K562 (cell line): Measurements from ENCODE around the gene LLCFC1. TPM values are rescaled to one million over a fixed set of nuclear protein-coding genes. Genes with fewer than 3 reads are reported as not detected.

Experiments
- BRD4 ChIP-seq: fragments of 200-600 bp; sonication (generic); IDR thresholded peaks from 2 replicates; pipeline ENCODE4 v1.6.1; 2017; ENCODE audit warnings: inconsistent platforms
- CHD4 ChIP-seq: fragments of 200-600 bp; sonication (generic); IDR thresholded peaks from 3 replicates; pipeline ENCODE4 v1.6.1; 2012; ENCODE audit warnings: low read depth, mild to moderate bottlenecking, mixed read lengths, low read length, inconsistent platforms; ENCODE audit not compliant: insufficient read depth, insufficient replicate concordance, poor library complexity, severe bottlenecking
- E2F4 ChIP-seq: sonication (generic); formaldehyde crosslinking; IDR thresholded peaks from 2 replicates; pipeline ENCODE4 v1.8.0; 2022; ENCODE audit warnings: mild to moderate bottlenecking, low read depth, missing genetic modification reagents
- EP400 ChIP-seq: fragments of 450-650 bp; IDR thresholded peaks from 2 replicates; pipeline ENCODE4 v1.6.1; 2017; ENCODE audit warnings: antibody characterized with exemption, mild to moderate bottlenecking, moderate library complexity
- ETS2 ChIP-seq: IDR thresholded peaks from 2 replicates; pipeline ENCODE4 v1.6.1; 2016; ENCODE audit warnings: borderline replicate concordance, missing genetic modification characterization, mild to moderate bottlenecking, moderate library complexity, missing compliant biosample characterization; ENCODE audit not compliant: poor library complexity, severe bottlenecking
- FOXJ3 ChIP-seq: sonication (generic); formaldehyde crosslinking; IDR thresholded peaks from 2 replicates; pipeline ENCODE4 v1.4.0; 2020; ENCODE audit warnings: mild to moderate bottlenecking, missing genetic modification reagents
- GABPA ChIP-seq: fragments of 200-800 bp; sonication (Bioruptor generic); conservative IDR thresholded peaks from 2 replicates; pipeline ENCODE4 v1.6.1; 2016; ENCODE audit warnings: low read depth, missing genetic modification characterization, missing compliant biosample characterization
- HNRNPLL ChIP-seq: fragments of 200-400 bp; formaldehyde crosslinking; IDR thresholded peaks from 2 replicates; pipeline ENCODE4 v1.6.1; 2017; ENCODE audit warnings: low read length, low read depth, mild to moderate bottlenecking; ENCODE audit not compliant: poor library complexity, severe bottlenecking
- KLF16 ChIP-seq: IDR thresholded peaks from 2 replicates; pipeline ENCODE4 v1.6.1; 2016; ENCODE audit warnings: antibody characterized with exemption
- MCM5 ChIP-seq: fragments of 450-650 bp; IDR thresholded peaks from 2 replicates; pipeline ENCODE4 v1.6.1; 2016; ENCODE audit warnings: low read depth
- NFE2 ChIP-seq: IDR thresholded peaks from 2 replicates; pipeline ENCODE4 v1.6.1; 2014; ENCODE audit warnings: antibody characterized with exemption, low read depth
- NRF1 ChIP-seq, 2 experiments: fragments of 450-650 bp; IDR thresholded peaks in 1 of 2; conservative IDR thresholded peaks in 1 of 2; 2 replicates each; pipeline ENCODE4 v1.6.1; 2014; ENCODE audit warnings: mild to moderate bottlenecking in 2 of 2
- PHTF2 ChIP-seq: fragments of 250-450 bp; sonication (Bioruptor Pico); IDR thresholded peaks from 2 replicates; pipeline ENCODE4 v1.5.0; 2021; ENCODE audit warnings: mild to moderate bottlenecking
- POLR3A ChIP-seq: IDR thresholded peaks from 2 replicates; pipeline ENCODE4 v1.6.1; 2011; ENCODE audit warnings: borderline replicate concordance, mild to moderate bottlenecking, moderate library complexity; ENCODE audit not compliant: insufficient read length, insufficient read depth; ENCODE audit errors: extremely low read depth
- RAD51 ChIP-seq: fragments of 450-650 bp; IDR thresholded peaks from 2 replicates; pipeline ENCODE4 v1.7.1; 2016; ENCODE audit warnings: low read depth, mild to moderate bottlenecking, borderline replicate concordance
- RBM15 ChIP-seq: fragments of 200-400 bp; formaldehyde crosslinking; IDR thresholded peaks from 2 replicates; pipeline ENCODE4 v1.6.1; 2018; ENCODE audit warnings: mild to moderate bottlenecking, low read length, moderate library complexity; ENCODE audit not compliant: insufficient read depth
- ZFP36 ChIP-seq: fragments of 150-350 bp; IDR thresholded peaks from 2 replicates; pipeline ENCODE4 v1.6.1; 2018; ENCODE audit warnings: low read length, low read depth; ENCODE audit not compliant: partially characterized antibody
- ZKSCAN3 ChIP-seq: fragments of 250-450 bp; sonication (Bioruptor Pico); IDR thresholded peaks from 2 replicates; pipeline ENCODE4 v1.4.0; 2020
- ZNF217 ChIP-seq: sonication (generic); formaldehyde crosslinking; IDR thresholded peaks from 2 replicates; pipeline ENCODE4 v1.8.0; 2022; ENCODE audit warnings: mild to moderate bottlenecking, missing genetic modification reagents
- ZNF311 ChIP-seq: fragments of 250-450 bp; sonication (Bioruptor Pico); IDR thresholded peaks from 2 replicates; pipeline ENCODE4 v1.4.0; 2020; ENCODE audit warnings: mild to moderate bottlenecking, moderate library complexity
- ZNF445 ChIP-seq: fragments of 250-450 bp; sonication (Bioruptor Pico); IDR thresholded peaks from 2 replicates; pipeline ENCODE4 v1.4.0; 2020; ENCODE audit warnings: low read depth, mild to moderate bottlenecking, moderate library complexity
- ZNF507 ChIP-seq: conservative IDR thresholded peaks from 2 replicates; pipeline ENCODE4 v1.6.1; 2017; ENCODE audit warnings: missing genetic modification characterization, missing compliant biosample characterization
- ZNF780A ChIP-seq: fragments of 250-450 bp; sonication (Bioruptor Pico); IDR thresholded peaks from 2 replicates; pipeline ENCODE4 v1.5.0; 2021; ENCODE audit warnings: mild to moderate bottlenecking
- polyA plus RNA-seq, 8 experiments: library from polyadenylated mRNA; depleted of rRNA in 4 of 8; stranded (reverse) in 5 of 8; unstranded in 3 of 8; fragments of >200 nt; fragmentation: Nextera tagmentation in 2 of 8; fragmentation: Illumina TruSeq in 1 of 8; extraction: Ambion mirVana in 2 of 8; extraction: Trizol in 1 of 8; gene quantifications; 2 replicates each; pipeline versions ENCODE4 v1.2.1 to v1.2.3, GENCODE V29; 2011 to 2014; ENCODE audit warnings: inconsistent platforms in 1 of 8, missing spikeins in 1 of 8
- total RNA-seq, 7 experiments: library from RNA; depleted of rRNA in 6 of 7; stranded (reverse); fragments of >200 nt in 6 of 7; fragmentation: Illumina TruSeq in 2 of 7; extraction: Trizol in 2 of 7; gene quantifications; 2 replicates each; pipeline versions ENCODE4 v1.2.1 to v1.2.3, GENCODE V29; 2011 to 2021; ENCODE audit warnings: low replicate concordance in 1 of 7

LLCFC1 gene
- total and polyA plus RNA-seq, 9 of the 15 experiments (the other 6 are each of a cell fraction or from before 2014, with no cell fraction given): not detected

GRCh38 chr7:142961973-142962926 lies 23.0 kb downstream of the LLCFC1 start, which contains the start of gene KEL (continued):
- TF ChIP-seq ZNF507: no peak
- TF ChIP-seq HNRNPLL: no peak
- TF ChIP-seq NFE2: no peak
- no peak for TF ChIP-seq CHD4
- TF ChIP-seq PHTF2 (CRISPR knock-in tag): no peak
- TF ChIP-seq ZNF217 (CRISPR knock-in tag): no peak
- TF ChIP-seq MCM5: no peak
- no peak for TF ChIP-seq ZNF780A (CRISPR knock-in tag)
- no peak for TF ChIP-seq BRD4
- peak; percentile 11; the same call in 1 of the 2 replicates for TF ChIP-seq GABPA
- TF ChIP-seq RBM15: no peak
- TF ChIP-seq EP400: peak; percentile 51
- no peak for TF ChIP-seq FOXJ3 (CRISPR knock-in tag)
- peak; percentile 93 for TF ChIP-seq KLF16
- no peak for TF ChIP-seq ZNF311
- TF ChIP-seq ETS2: no peak
- no peak for TF ChIP-seq RAD51
- no peak for TF ChIP-seq POLR3A
- no peak for TF ChIP-seq ZKSCAN3 (CRISPR knock-in tag)
- no peak; the same call in 1 of the 2 replicates for TF ChIP-seq ZNF445 (CRISPR knock-in tag)
- TF ChIP-seq NRF1 (conservative IDR thresholded peaks at IDR 0.05 in 1 of 2, IDR thresholded peaks at IDR 0.05 in 1 of 2): no peak; a peak in 1 of 4 replicates
- no peak for TF ChIP-seq E2F4 (CRISPR knock-in tag)
- TF ChIP-seq ZFP36: no peak
